Keratinocyte (primary cell): ENCODE measurements around the gene CCDC201. TPM values are rescaled to one million over a fixed set of nuclear protein-coding genes. Genes with fewer than 3 reads are reported as not detected.

Experiments
- DNase-seq: peaks from one replicate; pipeline ENCODE4 v3.0.0-alpha.2; 2011; ENCODE audit warnings: low read depth, missing footprints, low spot score
- FAIRE-seq: peaks from 2 replicates; lab custom pipeline; 2011; peaks lifted over from hg19 to GRCh38; lab: Jason Lieb, UNC
- H2AFZ ChIP-seq: 2 replicates; pipeline ENCODE4 v1.6.0; 2012; ENCODE audit warnings: low read length, control low read depth, inconsistent platforms; ENCODE audit not compliant: control insufficient read depth
- H3K27ac ChIP-seq: 2 replicates; pipeline ENCODE4 v1.5.1; 2011; ENCODE audit warnings: low read length; ENCODE audit not compliant: control insufficient read depth, insufficient read depth
- H3K27me3 ChIP-seq: 3 replicates; pipeline ENCODE4 v1.6.0; 2011; ENCODE audit warnings: low read length; ENCODE audit not compliant: control insufficient read depth, insufficient read depth; ENCODE audit errors: extremely low read depth
- H3K36me3 ChIP-seq, 2 experiments: 2 replicates in 1 of 2; 3 replicates in 1 of 2; pipeline ENCODE4 v1.5.1; 2011; ENCODE audit warnings: low read length in 2 of 2, mild to moderate bottlenecking in 1 of 2; ENCODE audit not compliant: control insufficient read depth in 2 of 2, insufficient read depth in 2 of 2; ENCODE audit errors: extremely low read depth in 1 of 2
- H3K4me1 ChIP-seq: 3 replicates; pipeline ENCODE4 v1.5.1; 2011; ENCODE audit warnings: low read length; ENCODE audit not compliant: control insufficient read depth, insufficient read depth; ENCODE audit errors: extremely low read depth
- H3K4me2 ChIP-seq: 3 replicates; pipeline ENCODE4 v1.6.0; 2011; ENCODE audit warnings: low read depth, low read length; ENCODE audit not compliant: control insufficient read depth, insufficient read depth; ENCODE audit errors: extremely low read depth
- H3K4me3 ChIP-seq, 3 experiments: fragments of 200-600 bp in 1 of 3; sonication (generic) in 1 of 3; 2 replicates in 2 of 3; 3 replicates in 1 of 3; pipeline ENCODE4 v1.5.1; 2011 to 2016; ENCODE audit warnings: low read length in 3 of 3, mild to moderate bottlenecking in 3 of 3, control low read depth in 2 of 3, inconsistent platforms in 1 of 3, low read depth in 1 of 3, mixed read lengths in 1 of 3, mixed run types in 1 of 3, moderate library complexity in 1 of 3; ENCODE audit not compliant: control insufficient read depth in 2 of 3, insufficient read depth in 2 of 3; ENCODE audit errors: extremely low read depth in 1 of 3
- H3K79me2 ChIP-seq: 2 replicates; pipeline ENCODE4 v1.6.0; 2012; ENCODE audit warnings: low read length; ENCODE audit not compliant: control insufficient read depth, insufficient read depth
- H3K9ac ChIP-seq: 3 replicates; pipeline ENCODE4 v1.6.0; 2011; ENCODE audit warnings: low read length; ENCODE audit not compliant: control insufficient read depth, insufficient read depth; ENCODE audit errors: extremely low read depth
- H3K9me1 ChIP-seq: 3 replicates; pipeline ENCODE4 v1.6.0; 2011; ENCODE audit warnings: low read length; ENCODE audit not compliant: control insufficient read depth, insufficient read depth; ENCODE audit errors: extremely low read depth
- H3K9me3 ChIP-seq: 2 replicates; pipeline ENCODE4 v1.5.1; 2012; ENCODE audit warnings: low read depth, low read length; ENCODE audit not compliant: control insufficient read depth
- H4K20me1 ChIP-seq: 3 replicates; pipeline ENCODE4 v1.6.0; 2011; ENCODE audit warnings: low read length; ENCODE audit not compliant: control insufficient read depth, insufficient read depth; ENCODE audit errors: extremely low read depth
- EZH2 ChIP-seq: IDR thresholded peaks from one replicate; pipeline ENCODE4 v1.6.1; 2012; ENCODE audit warnings: inconsistent platforms, mild to moderate bottlenecking, low read length, moderate library complexity
- dilution Hi-C: fragments of 300-500 bp; cut with MboI; formaldehyde crosslinking; loops from one replicate; pipeline ENCODE4 v1.7.0; 2020; ENCODE audit warnings: low sequenced_read_pairs; ENCODE audit not compliant: extremely low pct_ligation_motif_present
- polyA plus RNA-seq, 5 experiments: library from polyadenylated mRNA; depleted of rRNA in 3 of 5; stranded (reverse) in 3 of 5; stranded (forward) in 1 of 5; unstranded in 1 of 5; fragments of >200 nt; gene quantifications; 1 replicate in 1 of 5; 2 replicates in 3 of 5; 3 replicates in 1 of 5; pipeline versions ENCODE4 v1.2.1 to v1.2.3, GENCODE V29; 2011 to 2012; ENCODE audit warnings: missing spikeins in 2 of 5, low read depth in 1 of 5, low replicate concordance in 1 of 5
- TF ChIP-seq, protein P1 (sequence below), 3 experiments: IDR thresholded peaks in 1 of 3; conservative IDR thresholded peaks in 1 of 3; optimal IDR thresholded peaks in 1 of 3; 2 replicates in 2 of 3; 3 replicates in 1 of 3; pipeline versions ENCODE3 to v1.5.1; 2011; ENCODE audit warnings: low read length in 3 of 3, mild to moderate bottlenecking in 3 of 3, moderate library complexity in 2 of 3, control low read depth in 1 of 3, inconsistent platforms in 1 of 3; ENCODE audit not compliant: insufficient read depth in 2 of 3; ENCODE audit errors: extremely low read depth in 1 of 3

The CCDC201 gene
- polyA plus RNA-seq, 1 donor (not counting 4 experiments of a cell fraction or from before 2014, with no cell fraction given) = not detected

DNA sequence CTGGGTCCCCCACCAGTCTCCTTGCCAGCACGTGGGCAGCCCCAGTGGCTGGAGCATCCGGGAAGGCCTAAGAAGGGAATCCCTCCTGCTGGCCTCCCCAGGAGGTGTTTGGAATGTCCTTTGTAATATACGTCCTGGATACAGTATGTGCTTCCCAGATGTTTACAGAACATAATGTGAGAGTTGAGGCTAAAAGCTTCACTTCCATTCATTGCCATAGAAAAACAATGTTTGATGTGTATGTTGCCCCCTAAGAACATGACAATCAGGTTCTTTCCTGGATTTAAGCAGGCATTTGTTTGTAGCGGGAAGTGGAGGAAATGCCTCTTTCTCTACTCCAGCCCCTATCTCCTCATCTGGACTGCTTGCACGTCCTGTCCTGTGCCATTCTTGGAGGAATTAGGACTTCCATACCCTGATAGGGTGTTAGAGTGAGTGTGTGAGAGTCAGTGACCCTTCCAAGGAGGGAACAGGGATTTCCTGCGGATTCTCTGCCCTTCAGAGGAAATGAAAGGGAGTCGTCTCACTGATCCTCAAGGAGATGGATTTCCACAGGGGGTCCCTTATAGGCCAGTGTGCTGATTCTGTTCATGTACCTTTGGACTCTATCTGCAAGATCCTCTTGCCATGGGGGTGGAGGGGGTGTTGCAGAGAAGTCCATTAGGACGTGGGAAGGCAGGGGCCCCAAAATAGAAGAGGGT lies 16.6 kb upstream of the CCDC201 start:
- no peak overlapping the region for H2AFZ ChIP-seq
- no peak overlapping the region for H3K9ac ChIP-seq
- no peak overlapping the region for H3K4me3 ChIP-seq
- H3K4me2 ChIP-seq = no peak overlapping the region
- H3K36me3 ChIP-seq = no peaks in the 10 kb centered on the region
- dilution Hi-C loops = no loop called here
- H3K4me1 ChIP-seq = peaks cover 5% of the 10 kb centered on the region
- TF ChIP-seq, protein P1, sequence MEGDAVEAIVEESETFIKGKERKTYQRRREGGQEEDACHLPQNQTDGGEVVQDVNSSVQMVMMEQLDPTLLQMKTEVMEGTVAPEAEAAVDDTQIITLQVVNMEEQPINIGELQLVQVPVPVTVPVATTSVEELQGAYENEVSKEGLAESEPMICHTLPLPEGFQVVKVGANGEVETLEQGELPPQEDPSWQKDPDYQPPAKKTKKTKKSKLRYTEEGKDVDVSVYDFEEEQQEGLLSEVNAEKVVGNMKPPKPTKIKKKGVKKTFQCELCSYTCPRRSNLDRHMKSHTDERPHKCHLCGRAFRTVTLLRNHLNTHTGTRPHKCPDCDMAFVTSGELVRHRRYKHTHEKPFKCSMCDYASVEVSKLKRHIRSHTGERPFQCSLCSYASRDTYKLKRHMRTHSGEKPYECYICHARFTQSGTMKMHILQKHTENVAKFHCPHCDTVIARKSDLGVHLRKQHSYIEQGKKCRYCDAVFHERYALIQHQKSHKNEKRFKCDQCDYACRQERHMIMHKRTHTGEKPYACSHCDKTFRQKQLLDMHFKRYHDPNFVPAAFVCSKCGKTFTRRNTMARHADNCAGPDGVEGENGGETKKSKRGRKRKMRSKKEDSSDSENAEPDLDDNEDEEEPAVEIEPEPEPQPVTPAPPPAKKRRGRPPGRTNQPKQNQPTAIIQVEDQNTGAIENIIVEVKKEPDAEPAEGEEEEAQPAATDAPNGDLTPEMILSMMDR (optimal IDR thresholded peaks at IDR 0.05 in 1 of 3, IDR thresholded peaks at IDR 0.05 in 1 of 3, conservative IDR thresholded peaks at IDR 0.05 in 1 of 3; ENCODE audit: extremely low read depth in 1 of 3, insufficient read depth in 2 of 3, low read length in 3 of 3) = no peak
- TF ChIP-seq EZH2 = no peak
- no peak overlapping the region for H3K27ac ChIP-seq
- H4K20me1 ChIP-seq = no peaks in the 10 kb centered on the region
- H3K27me3 ChIP-seq = peaks cover 27% of the 10 kb centered on the region
- H3K9me3 ChIP-seq = no peaks in the 10 kb centered on the region
- H3K79me2 ChIP-seq = no peaks in the 10 kb centered on the region
- DNase-seq (no peak), FAIRE-seq (no peak)
- no peaks in the 10 kb centered on the region for H3K9me1 ChIP-seq

DNA sequence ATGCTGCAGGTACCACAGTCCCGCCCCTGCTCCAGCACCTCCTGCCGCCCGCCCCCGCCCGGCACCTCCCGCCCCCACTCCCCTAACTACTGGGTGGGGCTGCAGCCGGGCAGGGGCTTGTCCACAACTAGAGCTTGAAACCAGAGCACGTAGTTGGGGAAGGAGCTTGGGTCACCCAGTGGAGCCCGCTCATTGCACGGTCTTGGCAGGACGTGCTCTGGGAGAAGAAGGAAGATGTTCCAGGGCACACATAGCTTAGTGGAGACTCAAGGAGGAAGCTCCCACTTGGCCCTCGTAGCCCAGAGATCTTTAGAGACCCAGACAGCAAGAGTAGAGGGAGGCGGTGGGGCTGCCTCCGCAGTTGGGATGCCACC lies 16.1 kb upstream of the CCDC201 start:
- Histone ChIP-seq H3K36me3 (no peaks in the 10 kb centered on the region), H3K4me1 (peaks cover 5% of the 10 kb centered on the region), H3K9me3 (no peaks in the 10 kb centered on the region), H3K27ac (no peak overlapping the region), H3K9me1 (no peaks in the 10 kb centered on the region), H2AFZ (no peak overlapping the region), H3K79me2 (no peaks in the 10 kb centered on the region), H3K9ac (no peak overlapping the region), H3K4me3 (peak overlapping the region in 2 of 3 experiments; percentile 31 to 38), H4K20me1 (no peaks in the 10 kb centered on the region), H3K4me2 (no peak overlapping the region), H3K27me3 (peaks cover 25% of the 10 kb centered on the region)
- no peak for TF ChIP-seq EZH2
- TF ChIP-seq, protein P1 (optimal IDR thresholded peaks at IDR 0.05 in 1 of 3, IDR thresholded peaks at IDR 0.05 in 1 of 3, conservative IDR thresholded peaks at IDR 0.05 in 1 of 3; ENCODE audit: extremely low read depth in 1 of 3, insufficient read depth in 2 of 3, low read length in 3 of 3) = no peak
- no peak for DNase-seq
- FAIRE-seq = no peak
- dilution Hi-C loops = no loop called here
